ENCODE results near the gene HTR4.

DNA sequence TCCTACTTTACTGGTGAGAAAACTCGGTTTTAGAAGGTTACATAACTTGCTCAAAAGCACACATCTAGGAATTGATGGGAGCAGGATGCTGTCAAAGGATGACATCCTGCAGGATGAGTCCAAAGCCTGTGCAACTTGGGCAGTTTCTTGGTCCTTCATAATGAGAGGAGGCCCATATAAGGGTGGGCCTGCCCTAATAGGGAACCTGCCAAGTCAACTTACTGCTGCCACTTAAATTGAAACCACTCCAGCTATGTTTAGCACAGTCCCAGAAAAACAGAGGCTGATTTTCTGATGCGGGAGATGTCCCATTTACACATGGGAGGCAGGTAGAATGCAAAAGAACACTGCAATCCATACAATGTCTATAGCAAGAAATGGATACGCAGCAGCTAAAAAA lies 208.7 kb downstream of the HTR4 start:
- TF ChIP-seq, protein P1, sequence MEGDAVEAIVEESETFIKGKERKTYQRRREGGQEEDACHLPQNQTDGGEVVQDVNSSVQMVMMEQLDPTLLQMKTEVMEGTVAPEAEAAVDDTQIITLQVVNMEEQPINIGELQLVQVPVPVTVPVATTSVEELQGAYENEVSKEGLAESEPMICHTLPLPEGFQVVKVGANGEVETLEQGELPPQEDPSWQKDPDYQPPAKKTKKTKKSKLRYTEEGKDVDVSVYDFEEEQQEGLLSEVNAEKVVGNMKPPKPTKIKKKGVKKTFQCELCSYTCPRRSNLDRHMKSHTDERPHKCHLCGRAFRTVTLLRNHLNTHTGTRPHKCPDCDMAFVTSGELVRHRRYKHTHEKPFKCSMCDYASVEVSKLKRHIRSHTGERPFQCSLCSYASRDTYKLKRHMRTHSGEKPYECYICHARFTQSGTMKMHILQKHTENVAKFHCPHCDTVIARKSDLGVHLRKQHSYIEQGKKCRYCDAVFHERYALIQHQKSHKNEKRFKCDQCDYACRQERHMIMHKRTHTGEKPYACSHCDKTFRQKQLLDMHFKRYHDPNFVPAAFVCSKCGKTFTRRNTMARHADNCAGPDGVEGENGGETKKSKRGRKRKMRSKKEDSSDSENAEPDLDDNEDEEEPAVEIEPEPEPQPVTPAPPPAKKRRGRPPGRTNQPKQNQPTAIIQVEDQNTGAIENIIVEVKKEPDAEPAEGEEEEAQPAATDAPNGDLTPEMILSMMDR (IDR thresholded peaks at IDR 0.05), result no peak
- TF ChIP-seq KDM1A (IDR thresholded peaks at IDR 0.05; ENCODE audit: low read depth) (no peak), CEBPB (IDR thresholded peaks at IDR 0.05) (no peak)
